Panc1 (cell line): ENCODE results near the gene GAGE13.

ENCODE experiments used
- CTCF ChIP-seq: fragments of 450-650 bp; IDR thresholded peaks from 2 replicates; pipeline ENCODE4 v1.5.1; 2017; ENCODE audit warnings: mild to moderate bottlenecking
- POLR2AphosphoS5 ChIP-seq: IDR thresholded peaks from 2 replicates; pipeline ENCODE4 v1.6.1; 2012; ENCODE audit warnings: mild to moderate bottlenecking, low read depth, low read length, moderate library complexity
- REST ChIP-seq, 2 experiments: IDR thresholded peaks; 2 replicates each; pipeline ENCODE4 v1.6.1; 2011 to 2012; ENCODE audit warnings: low read depth in 2 of 2, control low read depth in 1 of 2, low read length in 1 of 2, mild to moderate bottlenecking in 1 of 2, moderate library complexity in 1 of 2; ENCODE audit not compliant: insufficient read depth in 1 of 2
- TCF7L2 ChIP-seq: IDR thresholded peaks from 2 replicates; pipeline ENCODE4 v1.6.1; 2011; ENCODE audit warnings: mild to moderate bottlenecking, low read depth, low read length, inconsistent platforms

- TF ChIP-seq CTCF (no peak), REST (IDR thresholded peaks at IDR 0.05; ENCODE audit: insufficient read depth in 1 of 2, low read depth in 2 of 2, low read length in 1 of 2) (no peak), POLR2AphosphoS5 (no peak), TCF7L2 (no peak)
Observed at GRCh38 chrX:49292400-49293362, 38.7 kb upstream of the GAGE13 start.
